GM19463 (cell line): ENCODE measurements around the gene SLC26A11.
"Not testable (repeated sequence)": the region's sequence is repeated elsewhere in the genome, so short reads cannot be mapped to it uniquely, and the experiment has no call there.

Experiments used
- ATAC-seq: cut with Tn5 transposase; IDR thresholded peaks from one replicate; pipeline ENCODE4 v1.9.1; 2021; ENCODE audit warnings: mild to moderate bottlenecking, moderate library complexity; ENCODE audit not compliant: unreplicated experiment

The SLC26A11 gene

DNA sequence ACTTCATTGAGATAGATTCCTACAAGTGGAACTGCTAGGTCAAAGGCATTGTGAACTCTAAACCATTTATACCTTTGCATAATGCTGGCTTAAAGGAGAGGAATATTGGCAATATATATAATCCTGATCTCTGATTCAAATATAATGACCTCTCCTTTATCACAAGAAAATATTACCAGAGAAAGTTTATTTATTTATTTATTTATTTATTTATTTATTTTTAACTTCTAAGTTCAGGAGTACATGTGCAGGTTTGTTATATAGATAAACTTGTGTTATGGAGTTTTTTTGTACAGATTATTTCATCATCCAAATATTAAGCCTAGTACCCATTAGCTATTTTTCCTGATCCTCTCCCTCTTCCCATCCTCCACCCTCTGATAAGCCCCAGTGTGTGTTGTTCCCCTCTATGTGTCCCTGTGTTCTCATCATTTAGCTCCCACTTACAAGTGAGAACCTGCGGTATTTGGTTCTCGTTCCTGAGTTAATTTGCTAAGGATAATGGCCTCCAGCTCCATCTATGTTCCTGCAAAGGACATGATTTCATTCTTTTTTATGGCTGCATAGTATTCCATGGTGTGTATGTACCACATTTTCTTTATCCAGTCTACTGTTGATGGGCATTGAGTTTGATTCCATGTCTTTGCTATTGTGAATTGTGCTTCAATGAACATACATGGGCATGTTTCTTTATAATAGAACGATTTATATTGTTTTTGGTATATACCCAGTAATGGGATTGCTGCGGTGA is 79.3 kb downstream of the SLC26A11 start:
- not testable (repeated sequence) for ATAC-seq

DNA sequence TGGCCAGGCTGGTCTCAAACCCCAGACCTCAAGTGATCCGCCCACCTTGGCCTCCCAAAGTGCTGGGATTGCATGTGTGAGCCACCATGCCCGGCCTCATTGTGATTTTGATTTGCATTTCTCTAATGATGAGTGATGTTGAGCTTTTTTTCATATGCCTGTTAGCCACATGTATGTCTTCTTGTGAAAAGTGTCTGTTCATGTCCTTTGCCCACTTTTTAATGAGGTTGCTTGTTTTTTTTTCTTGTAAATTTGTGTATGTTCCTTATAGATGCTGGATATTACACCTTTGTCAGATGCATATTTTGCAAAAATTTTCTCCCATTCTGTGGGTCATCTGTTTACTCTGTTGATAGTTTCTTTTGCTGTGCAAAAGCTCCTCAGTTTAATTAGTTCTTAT is 80.5 kb downstream of the SLC26A11 start:
- not testable (repeated sequence) for ATAC-seq
